Vagina (tissue), 2 donors: Measurements from ENCODE around the gene P3H2.

Experiments used
- CTCF ChIP-seq, 3 experiments: fragments of 450-650 bp in 2 of 3; fragments of 200-600 bp in 1 of 3; sonication (generic) in 1 of 3; IDR thresholded peaks; one replicate each; pipeline ENCODE4 v1.5.1; 2017 to 2019; ENCODE audit warnings: antibody characterized with exemption in 3 of 3, mild to moderate bottlenecking in 2 of 3, moderate library complexity in 2 of 3
- POLR2AphosphoS5 ChIP-seq, 2 donors: sonication (generic); formaldehyde crosslinking; IDR thresholded peaks; one replicate each; pipeline ENCODE4 v1.9.0; 2017; ENCODE audit warnings: antibody characterized with exemption in 2 of 2, mild to moderate bottlenecking in 2 of 2, low read depth in 1 of 2; ENCODE audit not compliant: insufficient read depth in 1 of 2

GRCh38 chr3:190110826-190111225 lies 9.9 kb downstream of the P3H2 start:
- TF ChIP-seq POLR2AphosphoS5 (IDR thresholded peaks at IDR 0.05; ENCODE audit: insufficient read depth in 1 of 2, low read depth in 1 of 2) = no peak
- TF ChIP-seq CTCF (IDR thresholded peaks at IDR 0.05) = no peak
